Neural cell (in vitro differentiated cells): ENCODE results near the gene SLC6A6. TPM values are rescaled to one million over a fixed set of nuclear protein-coding genes. Genes with fewer than 3 reads are reported as not detected.

Experiments
- H2AFZ ChIP-seq: fragments of 200-600, 300-800 bp; sonication (generic), shearing (Covaris generic); 2 replicates; pipeline ENCODE4 v1.6.0; 2014; ENCODE audit warnings: low read depth, mild to moderate bottlenecking, antibody characterized with exemption, low read length, moderate library complexity
- H3F3A ChIP-seq: fragments of 200-600 bp; shearing (Covaris generic); 2 replicates; pipeline ENCODE4 v1.6.1; 2016; ENCODE audit warnings: mild to moderate bottlenecking, moderate library complexity, mixed read lengths, antibody characterized with exemption, low read length; ENCODE audit not compliant: insufficient read depth, poor library complexity, severe bottlenecking
- H3K27ac ChIP-seq: fragments of 200-600, 300-800 bp; sonication (generic), shearing (Covaris generic); 2 replicates; pipeline ENCODE4 v1.5.1; 2014; ENCODE audit warnings: mild to moderate bottlenecking, low read length, moderate library complexity
- H3K27me3 ChIP-seq: fragments of 300-800, 200-600 bp; sonication (generic), shearing (Covaris generic); 2 replicates; pipeline ENCODE4 v1.6.0; 2014; ENCODE audit warnings: mild to moderate bottlenecking, low read depth, low read length, moderate library complexity; ENCODE audit not compliant: insufficient read depth
- H3K36me3 ChIP-seq: fragments of 300-800, 200-600 bp; sonication (generic), shearing (Covaris generic); 2 replicates; pipeline ENCODE4 v1.5.1; 2014; ENCODE audit warnings: mild to moderate bottlenecking, antibody characterized with exemption, low read length, moderate library complexity; ENCODE audit not compliant: insufficient read depth
- H3K4me2 ChIP-seq: fragments of 300-800, 200-600 bp; sonication (generic), shearing (Covaris generic); 2 replicates; pipeline ENCODE4 v1.6.0; 2014; ENCODE audit warnings: mild to moderate bottlenecking, low read length
- H3K4me3 ChIP-seq: fragments of 300-800, 200-600 bp; sonication (generic), shearing (Covaris generic); 2 replicates; pipeline ENCODE4 v1.5.1; 2014; ENCODE audit warnings: mild to moderate bottlenecking, low read length, moderate library complexity
- H3K79me2 ChIP-seq: fragments of 200-600 bp; shearing (Covaris generic); replicated peaks from 2 replicates; pipeline ENCODE4 v1.6.0; 2014; ENCODE audit warnings: mild to moderate bottlenecking, low read length, moderate library complexity; ENCODE audit not compliant: insufficient read depth
- H3K9ac ChIP-seq: fragments of 300-800, 200-600 bp; sonication (generic), shearing (Covaris generic); 2 replicates; pipeline ENCODE4 v1.6.1; 2016; ENCODE audit warnings: mild to moderate bottlenecking, low read length, mixed read lengths
- H3K9me2 ChIP-seq: fragments of 200-600 bp; shearing (Covaris generic); 2 replicates; pipeline ENCODE4 v1.6.1; 2016; ENCODE audit warnings: mild to moderate bottlenecking, low read length, mixed read lengths; ENCODE audit not compliant: insufficient read depth
- H3K9me3 ChIP-seq: fragments of 200-600, 300-800 bp; sonication (generic), shearing (Covaris generic); 2 replicates; pipeline ENCODE4 v1.6.1; 2016; ENCODE audit warnings: mild to moderate bottlenecking, mixed run types, low read length, moderate library complexity, mixed read lengths
- H4K20me1 ChIP-seq: fragments of 200-600 bp; shearing (Covaris generic); 2 replicates; pipeline ENCODE4 v1.6.1; 2016; ENCODE audit warnings: mild to moderate bottlenecking, mixed run types; ENCODE audit not compliant: insufficient read depth
- EP300 ChIP-seq: fragments of 450-650 bp; conservative IDR thresholded peaks from 2 replicates; pipeline ENCODE4 v1.6.1; 2014; ENCODE audit warnings: antibody characterized with exemption, mild to moderate bottlenecking, moderate library complexity; ENCODE audit not compliant: poor library complexity, severe bottlenecking
- EZH2 ChIP-seq: fragments of 200-600, 300-800 bp; shearing (Covaris generic), sonication (generic); IDR thresholded peaks from 2 replicates; pipeline ENCODE4 v1.6.1; 2014; ENCODE audit warnings: antibody characterized with exemption, low read length, borderline replicate concordance, mild to moderate bottlenecking; ENCODE audit not compliant: insufficient read depth, poor library complexity, severe bottlenecking
- MXI1 ChIP-seq: fragments of 450-650 bp; conservative IDR thresholded peaks from 2 replicates; pipeline ENCODE4 v1.6.1; 2014; ENCODE audit warnings: antibody characterized with exemption, mild to moderate bottlenecking; ENCODE audit not compliant: poor library complexity, severe bottlenecking
- POLR2AphosphoS5 ChIP-seq: IDR thresholded peaks from 2 replicates; pipeline ENCODE4 v1.6.1; 2012
- RAD21 ChIP-seq: fragments of 450-650 bp; conservative IDR thresholded peaks from 2 replicates; pipeline ENCODE4 v1.6.1; 2014; ENCODE audit warnings: antibody characterized with exemption, mild to moderate bottlenecking, moderate library complexity
- SMC3 ChIP-seq: fragments of 450-650 bp; conservative IDR thresholded peaks from 2 replicates; pipeline ENCODE4 v1.6.1; 2014; ENCODE audit warnings: antibody characterized with exemption, mild to moderate bottlenecking, moderate library complexity; ENCODE audit not compliant: poor library complexity
- TAF1 ChIP-seq: IDR thresholded peaks from 2 replicates; pipeline ENCODE4 v1.6.1; 2012; ENCODE audit warnings: low read depth
- polyA plus RNA-seq: library from polyadenylated mRNA; depleted of rRNA; stranded (reverse); fragments of >200 nt; gene quantifications from 2 replicates; pipeline ENCODE4 v1.2.3, GENCODE V29; 2014
- TF ChIP-seq, protein P1 (sequence below): IDR thresholded peaks from 2 replicates; pipeline ENCODE4 v1.6.1; 2012; ENCODE audit warnings: borderline replicate concordance
- TF ChIP-seq, protein P2 (sequence below): fragments of 450-650 bp; IDR thresholded peaks from 2 replicates; pipeline ENCODE4 v1.5.1; 2014; ENCODE audit warnings: antibody characterized with exemption, mild to moderate bottlenecking, moderate library complexity; ENCODE audit not compliant: poor library complexity, severe bottlenecking

Gene SLC6A6
- polyA plus RNA-seq, 1 donor from 2014 or later, result 15.9 TPM

DNA sequence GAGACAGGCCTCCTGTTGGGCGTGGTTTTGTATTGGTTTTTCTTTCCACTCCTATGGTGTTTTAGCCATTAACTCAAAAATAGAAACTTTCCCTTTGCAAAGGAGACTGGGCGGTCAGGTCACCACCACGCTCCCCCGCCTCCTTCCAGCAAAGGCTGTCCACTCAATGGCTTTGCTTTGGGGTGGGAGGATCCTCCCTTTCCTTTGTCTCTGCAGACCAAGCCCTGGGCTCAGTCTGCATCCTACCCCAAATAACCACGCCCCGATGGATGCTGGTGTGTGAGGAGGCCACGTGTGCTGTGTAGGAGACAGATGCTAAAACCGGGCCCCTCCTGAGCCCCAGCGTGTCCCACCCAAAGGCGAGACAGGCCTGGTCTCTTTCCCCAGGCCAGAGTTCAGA is 69.3 kb downstream of the SLC6A6 start:
- Histone ChIP-seq H3K4me2 (no peak overlapping the region), H3K4me3 (no peak overlapping the region), H4K20me1 (no peaks in the 10 kb centered on the region), H3K27ac (no peak overlapping the region), H3K79me2 (no peaks in the 10 kb centered on the region), H3K9me3 (no peaks in the 10 kb centered on the region), H3K36me3 (peaks cover under 1% of the 10 kb centered on the region), H3K9me2 (no peaks in the 10 kb centered on the region), H2AFZ (no peak overlapping the region), H3K27me3 (no peaks in the 10 kb centered on the region), H3F3A (no peaks in the 10 kb centered on the region), H3K9ac (no peak overlapping the region)
- TF ChIP-seq EP300, result no peak

DNA sequence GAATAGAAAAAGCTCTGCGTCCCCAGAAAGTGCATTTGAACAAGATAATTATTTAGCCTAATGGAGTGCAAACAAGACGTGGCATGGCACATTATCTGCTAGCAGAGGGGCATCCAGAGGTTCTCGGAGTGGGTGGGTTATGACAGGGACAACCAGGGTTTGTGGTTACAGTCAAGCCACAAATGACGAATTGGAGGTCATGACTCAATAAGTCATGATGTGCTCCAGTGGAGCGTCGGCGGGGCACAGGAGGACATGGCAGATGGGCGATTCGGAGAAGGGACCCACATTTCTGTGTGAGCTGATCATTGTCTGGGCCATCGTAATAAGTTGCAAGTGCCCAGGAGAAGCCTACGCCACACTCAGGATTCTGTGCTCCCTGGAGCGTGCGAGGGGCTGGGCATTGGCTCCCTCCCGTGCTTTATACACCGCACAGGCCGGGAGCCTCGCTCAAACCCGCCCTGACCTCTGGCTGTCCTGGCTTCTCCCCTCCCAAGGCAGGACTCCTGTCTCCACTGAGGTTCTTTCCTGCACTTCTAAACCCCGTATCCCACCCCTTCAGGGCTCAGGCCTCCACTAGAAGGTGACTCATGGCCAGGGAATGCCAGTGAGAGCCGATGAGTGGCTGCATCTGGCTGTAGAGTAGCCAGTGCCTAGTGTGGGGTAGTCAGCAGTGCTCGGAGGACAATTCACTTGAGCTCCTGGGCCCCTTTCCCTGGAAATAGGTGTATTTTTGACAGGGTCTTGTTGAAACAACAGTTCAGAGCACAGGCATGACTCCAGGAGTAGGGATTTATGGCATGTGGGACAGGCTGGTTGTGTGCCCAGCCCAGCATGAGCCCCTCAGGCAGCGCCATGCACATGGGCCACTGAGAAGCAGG is 70.3 kb downstream of the SLC6A6 start:
- no peaks in the 10 kb centered on the region for H3K9me3 ChIP-seq
- no peak overlapping the region for H3K4me3 ChIP-seq
- H3K9me2 ChIP-seq, result no peaks in the 10 kb centered on the region
- no peaks in the 10 kb centered on the region for H4K20me1 ChIP-seq
- H3F3A ChIP-seq, result no peaks in the 10 kb centered on the region
- no peaks in the 10 kb centered on the region for H3K79me2 ChIP-seq
- H3K4me2 ChIP-seq, result no peak overlapping the region
- H3K27me3 ChIP-seq, result no peaks in the 10 kb centered on the region
- peaks cover 10% of the 10 kb centered on the region for H3K36me3 ChIP-seq
- H3K27ac ChIP-seq, result no peak overlapping the region
- TF ChIP-seq POLR2AphosphoS5 (no peak), MXI1 (no peak), EZH2 (no peak), EP300 (no peak)
- no peak overlapping the region for H2AFZ ChIP-seq
- no peak overlapping the region for H3K9ac ChIP-seq

DNA sequence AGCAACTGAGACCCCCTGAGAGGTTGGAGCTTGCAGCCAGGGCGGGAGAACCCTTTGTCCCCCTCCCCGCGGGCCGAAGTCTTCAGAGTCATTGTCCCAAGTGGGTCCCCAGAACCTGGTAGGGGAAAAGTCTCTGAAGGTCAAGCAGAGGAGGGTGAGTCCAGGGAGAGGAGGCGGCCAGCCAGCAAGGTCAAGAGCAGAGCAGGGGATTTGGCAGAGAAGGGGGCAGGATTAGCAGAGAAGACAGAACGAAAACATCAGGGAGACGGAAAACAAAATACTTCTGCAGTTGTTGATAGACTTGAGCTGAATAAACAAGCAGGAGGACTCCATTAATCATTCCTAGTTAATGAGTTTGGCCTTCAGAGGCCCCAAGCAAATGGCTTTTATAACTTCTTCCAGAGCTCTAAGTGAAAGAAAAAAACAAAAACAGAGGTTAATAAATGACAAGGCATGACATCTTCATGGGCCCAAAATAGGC is 71.0 kb downstream of the SLC6A6 start:
- no peak overlapping the region for H3K4me2 ChIP-seq
- H3K79me2 ChIP-seq, result no peaks in the 10 kb centered on the region
- H3K4me3 ChIP-seq, result no peak overlapping the region
- no peak overlapping the region for H2AFZ ChIP-seq
- no peak overlapping the region for H3K9ac ChIP-seq
- H3K27ac ChIP-seq, result no peak overlapping the region
- H3K36me3 ChIP-seq, result peaks cover 10% of the 10 kb centered on the region
- H3K9me2 ChIP-seq, result no peaks in the 10 kb centered on the region
- H3K27me3 ChIP-seq, result no peaks in the 10 kb centered on the region
- H3K9me3 ChIP-seq, result no peaks in the 10 kb centered on the region
- TF ChIP-seq MXI1, result no peak
- TF ChIP-seq POLR2AphosphoS5, result no peak
- TF ChIP-seq EZH2, result no peak
- TF ChIP-seq, protein P1, sequence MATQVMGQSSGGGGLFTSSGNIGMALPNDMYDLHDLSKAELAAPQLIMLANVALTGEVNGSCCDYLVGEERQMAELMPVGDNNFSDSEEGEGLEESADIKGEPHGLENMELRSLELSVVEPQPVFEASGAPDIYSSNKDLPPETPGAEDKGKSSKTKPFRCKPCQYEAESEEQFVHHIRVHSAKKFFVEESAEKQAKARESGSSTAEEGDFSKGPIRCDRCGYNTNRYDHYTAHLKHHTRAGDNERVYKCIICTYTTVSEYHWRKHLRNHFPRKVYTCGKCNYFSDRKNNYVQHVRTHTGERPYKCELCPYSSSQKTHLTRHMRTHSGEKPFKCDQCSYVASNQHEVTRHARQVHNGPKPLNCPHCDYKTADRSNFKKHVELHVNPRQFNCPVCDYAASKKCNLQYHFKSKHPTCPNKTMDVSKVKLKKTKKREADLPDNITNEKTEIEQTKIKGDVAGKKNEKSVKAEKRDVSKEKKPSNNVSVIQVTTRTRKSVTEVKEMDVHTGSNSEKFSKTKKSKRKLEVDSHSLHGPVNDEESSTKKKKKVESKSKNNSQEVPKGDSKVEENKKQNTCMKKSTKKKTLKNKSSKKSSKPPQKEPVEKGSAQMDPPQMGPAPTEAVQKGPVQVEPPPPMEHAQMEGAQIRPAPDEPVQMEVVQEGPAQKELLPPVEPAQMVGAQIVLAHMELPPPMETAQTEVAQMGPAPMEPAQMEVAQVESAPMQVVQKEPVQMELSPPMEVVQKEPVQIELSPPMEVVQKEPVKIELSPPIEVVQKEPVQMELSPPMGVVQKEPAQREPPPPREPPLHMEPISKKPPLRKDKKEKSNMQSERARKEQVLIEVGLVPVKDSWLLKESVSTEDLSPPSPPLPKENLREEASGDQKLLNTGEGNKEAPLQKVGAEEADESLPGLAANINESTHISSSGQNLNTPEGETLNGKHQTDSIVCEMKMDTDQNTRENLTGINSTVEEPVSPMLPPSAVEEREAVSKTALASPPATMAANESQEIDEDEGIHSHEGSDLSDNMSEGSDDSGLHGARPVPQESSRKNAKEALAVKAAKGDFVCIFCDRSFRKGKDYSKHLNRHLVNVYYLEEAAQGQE, result no peak
- no peak for TF ChIP-seq TAF1
- no peak for TF ChIP-seq SMC3
- TF ChIP-seq EP300, result no peak
- no peak for TF ChIP-seq RAD21
- TF ChIP-seq, protein P2, sequence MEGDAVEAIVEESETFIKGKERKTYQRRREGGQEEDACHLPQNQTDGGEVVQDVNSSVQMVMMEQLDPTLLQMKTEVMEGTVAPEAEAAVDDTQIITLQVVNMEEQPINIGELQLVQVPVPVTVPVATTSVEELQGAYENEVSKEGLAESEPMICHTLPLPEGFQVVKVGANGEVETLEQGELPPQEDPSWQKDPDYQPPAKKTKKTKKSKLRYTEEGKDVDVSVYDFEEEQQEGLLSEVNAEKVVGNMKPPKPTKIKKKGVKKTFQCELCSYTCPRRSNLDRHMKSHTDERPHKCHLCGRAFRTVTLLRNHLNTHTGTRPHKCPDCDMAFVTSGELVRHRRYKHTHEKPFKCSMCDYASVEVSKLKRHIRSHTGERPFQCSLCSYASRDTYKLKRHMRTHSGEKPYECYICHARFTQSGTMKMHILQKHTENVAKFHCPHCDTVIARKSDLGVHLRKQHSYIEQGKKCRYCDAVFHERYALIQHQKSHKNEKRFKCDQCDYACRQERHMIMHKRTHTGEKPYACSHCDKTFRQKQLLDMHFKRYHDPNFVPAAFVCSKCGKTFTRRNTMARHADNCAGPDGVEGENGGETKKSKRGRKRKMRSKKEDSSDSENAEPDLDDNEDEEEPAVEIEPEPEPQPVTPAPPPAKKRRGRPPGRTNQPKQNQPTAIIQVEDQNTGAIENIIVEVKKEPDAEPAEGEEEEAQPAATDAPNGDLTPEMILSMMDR, result no peak
- no peaks in the 10 kb centered on the region for H4K20me1 ChIP-seq
- no peaks in the 10 kb centered on the region for H3F3A ChIP-seq
